Fibroblast of the aortic adventitia (primary cell): Measurements from ENCODE around the gene ALKBH6. TPM values are rescaled to one million over a fixed set of nuclear protein-coding genes. Genes with fewer than 3 reads are reported as not detected.
A peak's percentile ranks its signal among the peaks of the same experiment; 100 is the strongest.

ENCODE experiments used
- DNase-seq: peaks from one replicate; pipeline ENCODE4 v3.0.0-alpha.2; 2010; ENCODE audit warnings: low read depth
- H3K4me3 ChIP-seq: 2 replicates; pipeline ENCODE4 v1.5.1; 2011; ENCODE audit warnings: low read depth, mild to moderate bottlenecking, control low read depth, low read length, moderate library complexity
- CTCF ChIP-seq: IDR thresholded peaks from 2 replicates; pipeline ENCODE4 v1.5.1; 2011; ENCODE audit warnings: mild to moderate bottlenecking, low read length, control low read depth, inconsistent platforms; ENCODE audit not compliant: insufficient read depth
- total RNA-seq: library from RNA; depleted of rRNA; stranded (reverse); fragments of >200 nt; gene quantifications from 2 replicates; pipeline ENCODE4 v1.2.3, GENCODE V29; 2012; ENCODE audit warnings: low replicate concordance

Gene ALKBH6
- total RNA-seq, 1 donor: 15.5 TPM

GRCh38 chr19:36019061-36019670, 5.2 kb upstream of the ALKBH6 start:
- no peak overlapping the region for H3K4me3 ChIP-seq
- DNase-seq: no peak
- TF ChIP-seq CTCF: no peak

- no peak for DNase-seq
- H3K4me3 ChIP-seq: peak overlapping the region; percentile 93
- no peak for TF ChIP-seq CTCF
Measured at GRCh38 chr19:36013280-36014011, 567 bp downstream of the ALKBH6 start.

- DNase-seq: no peak
- no peak overlapping the region for H3K4me3 ChIP-seq
- TF ChIP-seq CTCF: no peak
Measured at GRCh38 chr19:36010402-36010801, 3.6 kb downstream of the ALKBH6 start.

- TF ChIP-seq CTCF: no peak
- DNase-seq: no peak
- peak overlapping the region; percentile 58 for H3K4me3 ChIP-seq
Measured at GRCh38 chr19:36009633-36010379, 4.2 kb downstream of the ALKBH6 start.

GRCh38 chr19:36009220-36009619, 4.8 kb downstream of the ALKBH6 start:
- peak; percentile 46 for DNase-seq
- peak overlapping the region; percentile 58 for H3K4me3 ChIP-seq
- no peak for TF ChIP-seq CTCF

GRCh38 chr19:36008336-36008978, 5.6 kb downstream of the ALKBH6 start, which contains the start of gene SYNE4:
Gene SYNE4 (minus strand): TSS chr19:36008813. CDS start chr19:36008681, 132 bp downstream.
- no peak for TF ChIP-seq CTCF
- no peak for DNase-seq
- peak within 1 kb of the TSS; percentile 58 for H3K4me3 ChIP-seq
